SH-SY5Y (cell line): ENCODE data around the gene KRT32.

ENCODE experiments used
- GATA2 ChIP-seq: IDR thresholded peaks from 2 replicates; pipeline ENCODE4 v1.6.1; 2011; ENCODE audit warnings: mild to moderate bottlenecking, low read depth, low read length
- GATA3 ChIP-seq: IDR thresholded peaks from 2 replicates; pipeline ENCODE4 v1.6.1; 2011; ENCODE audit warnings: low read depth, mild to moderate bottlenecking, low read length, moderate library complexity

DNA sequence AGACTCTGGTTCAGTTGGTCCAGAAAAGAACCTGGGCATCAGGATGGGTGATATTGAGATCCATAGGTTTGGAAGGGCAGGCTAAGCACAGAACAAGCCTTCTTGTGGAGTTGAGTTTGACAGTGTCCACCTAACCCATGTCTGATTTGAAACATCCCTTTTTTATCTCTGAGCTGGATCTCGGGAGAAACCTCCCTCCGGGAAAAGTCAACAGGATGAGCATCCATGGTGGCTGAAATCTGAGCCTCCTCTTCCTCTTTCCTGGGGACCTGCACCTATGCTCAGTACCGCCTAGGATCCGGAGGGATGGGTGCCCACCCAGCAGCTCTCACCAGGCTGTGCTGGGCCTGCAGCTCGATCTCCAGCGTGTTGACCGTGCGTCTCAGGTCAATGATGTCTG lies 3.4 kb downstream of the KRT32 start:
- TF ChIP-seq GATA3 = no peak
- TF ChIP-seq GATA2 = no peak
